ENCODE data around the gene SLC4A7.
A peak's percentile ranks its signal among the peaks of the same experiment; 100 is the strongest.
"Not testable (repeated sequence)": the region's sequence is repeated elsewhere in the genome, so short reads cannot be mapped to it uniquely, and the experiment has no call there.

Gene SLC4A7

DNA sequence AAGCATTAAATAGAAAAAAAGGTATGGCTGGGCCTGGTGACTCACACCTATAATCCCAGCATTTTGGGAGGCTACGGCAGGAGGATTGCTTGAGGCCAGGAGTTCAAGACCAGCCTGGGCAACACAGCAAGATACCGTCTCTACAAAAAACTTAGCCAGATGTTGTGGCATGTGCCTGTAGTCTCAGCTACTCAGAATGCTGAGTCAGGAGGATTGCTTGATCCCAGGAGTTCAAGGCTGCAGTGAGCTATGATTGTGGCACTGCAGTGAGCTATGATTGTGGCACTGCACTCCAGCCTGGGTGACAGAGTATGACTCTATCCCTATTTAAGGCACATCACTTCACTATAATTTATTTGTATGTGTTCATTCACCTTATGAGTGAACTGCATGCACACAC is 54.3 kb downstream of the SLC4A7 start:
- DNase-seq (ENCODE audit: low read depth, low spot score) = no peak

DNA sequence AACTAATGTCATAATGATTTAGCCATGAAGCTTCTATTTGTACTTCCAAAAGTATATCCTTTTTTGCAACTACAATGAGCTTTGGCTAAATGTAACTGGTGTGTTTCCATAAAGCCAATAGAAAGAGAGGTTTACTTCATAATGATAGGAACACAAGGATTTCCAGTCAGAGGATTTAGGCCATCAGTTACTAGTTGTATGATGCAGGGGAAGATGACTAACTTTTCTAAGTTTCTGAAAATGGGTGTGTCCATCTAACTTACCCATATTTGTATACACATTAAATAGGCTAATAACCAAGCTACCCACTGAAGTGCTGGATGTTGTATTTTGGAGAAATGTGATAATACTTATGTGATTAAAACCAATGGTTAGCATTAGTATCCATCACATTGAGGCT is 55.7 kb downstream of the SLC4A7 start:
- no peak for DNase-seq (ENCODE audit: low read depth, low spot score)

DNA sequence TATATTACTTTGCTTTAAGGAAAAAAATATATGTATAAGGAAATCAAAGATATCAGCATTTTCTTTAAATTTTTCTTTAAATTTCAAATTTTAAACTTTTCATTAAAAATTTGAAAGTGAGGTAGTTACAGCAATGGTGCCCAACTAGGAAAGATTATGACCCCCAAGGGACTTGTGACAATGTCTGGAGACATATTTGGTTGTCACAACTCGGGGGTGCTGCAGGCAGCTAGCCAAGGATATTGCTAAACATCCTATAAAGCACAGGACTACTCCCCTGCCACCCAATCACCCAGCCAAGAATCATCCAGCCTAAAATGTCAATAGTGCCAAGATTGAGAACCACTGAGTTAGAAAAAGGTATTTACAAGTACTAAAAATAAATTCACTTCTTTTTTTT is 57.3 kb downstream of the SLC4A7 start:
- no peak for DNase-seq (ENCODE audit: low read depth, low spot score)

DNA sequence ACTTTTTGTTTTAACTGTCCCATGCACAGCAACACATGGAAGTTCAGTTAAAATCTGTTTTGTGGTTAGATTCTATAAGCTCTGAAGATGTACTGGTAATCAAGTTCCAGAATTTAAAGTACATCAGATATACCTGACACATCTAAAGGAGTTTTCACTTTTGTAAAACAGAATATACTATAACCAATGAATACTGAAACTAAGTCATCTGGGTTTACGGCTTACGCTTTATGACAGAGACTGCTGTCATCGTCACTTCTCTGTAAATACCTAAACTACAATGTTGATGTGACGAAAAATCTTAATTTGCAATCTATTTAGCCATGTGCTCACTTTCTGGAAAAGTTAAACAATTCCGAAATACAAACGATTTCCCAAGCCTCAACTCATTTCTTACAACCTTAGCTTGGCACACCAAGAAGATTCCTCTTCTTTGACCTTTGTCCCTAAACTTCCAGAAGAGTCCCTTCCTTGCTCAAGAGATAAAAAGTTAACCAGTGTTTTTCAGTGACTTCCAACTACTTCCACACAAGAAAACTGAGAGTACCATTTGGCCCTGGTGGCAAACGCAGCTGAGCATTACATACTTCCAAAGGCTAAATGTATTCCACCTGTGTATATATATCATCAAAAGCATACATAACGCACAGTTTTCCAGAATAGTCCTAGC is 58.2 kb downstream of the SLC4A7 start:
- DNase-seq (ENCODE audit: low read depth, low spot score) = no peak

DNA sequence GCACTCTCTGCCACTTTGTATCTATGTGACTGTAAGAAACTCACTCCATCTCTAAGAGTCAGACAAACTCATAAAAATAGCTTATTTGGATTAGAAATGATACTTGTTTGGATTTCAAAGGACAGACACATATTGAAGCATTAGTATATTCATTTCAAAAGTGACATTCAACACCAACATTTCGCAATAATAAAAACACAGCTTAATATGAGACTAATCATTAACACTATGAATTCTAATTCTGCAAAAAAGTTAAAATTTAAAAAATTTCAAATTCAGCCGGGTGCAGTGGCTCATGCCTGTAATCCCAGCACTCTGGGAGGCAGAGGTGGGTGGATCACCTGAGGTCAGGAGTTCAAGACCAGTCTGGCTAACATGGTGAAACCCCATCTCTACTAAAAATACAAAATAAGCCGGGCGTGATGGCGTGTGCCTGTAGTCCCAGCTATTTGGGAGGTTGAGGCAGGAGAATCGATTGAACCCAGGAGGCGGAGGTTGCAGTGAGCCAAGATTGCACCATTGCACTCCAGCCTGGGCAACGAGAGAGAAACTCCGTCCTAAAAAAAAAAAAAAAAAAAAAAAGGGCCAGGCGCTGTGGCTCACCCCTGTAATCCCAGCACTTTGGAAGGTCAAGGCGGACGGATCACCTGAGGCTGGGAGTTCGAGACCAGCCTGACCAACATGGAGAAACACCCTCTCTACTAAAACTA is 59.2 kb downstream of the SLC4A7 start:
- not testable (repeated sequence) for DNase-seq (ENCODE audit: low read depth, low spot score)

DNA sequence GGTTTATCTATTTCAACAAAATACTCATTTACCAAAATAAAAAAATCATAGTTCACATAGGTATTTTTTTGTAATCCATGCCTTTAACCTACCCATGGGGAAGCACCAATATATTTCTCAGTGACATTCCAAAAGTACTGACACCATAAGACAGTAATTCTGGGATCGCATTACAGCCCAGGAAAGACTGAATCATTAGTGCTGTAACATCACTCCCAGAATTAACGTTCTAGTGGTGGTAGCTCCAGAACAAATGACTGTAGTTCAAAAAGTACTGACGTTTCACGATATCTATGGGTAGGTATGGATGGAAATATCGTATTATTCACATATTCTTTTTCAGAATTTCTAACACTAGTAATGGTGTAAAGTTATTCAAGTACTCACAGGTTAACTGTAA is 60.7 kb downstream of the SLC4A7 start:
- no peak for DNase-seq (ENCODE audit: low read depth, low spot score)

DNA sequence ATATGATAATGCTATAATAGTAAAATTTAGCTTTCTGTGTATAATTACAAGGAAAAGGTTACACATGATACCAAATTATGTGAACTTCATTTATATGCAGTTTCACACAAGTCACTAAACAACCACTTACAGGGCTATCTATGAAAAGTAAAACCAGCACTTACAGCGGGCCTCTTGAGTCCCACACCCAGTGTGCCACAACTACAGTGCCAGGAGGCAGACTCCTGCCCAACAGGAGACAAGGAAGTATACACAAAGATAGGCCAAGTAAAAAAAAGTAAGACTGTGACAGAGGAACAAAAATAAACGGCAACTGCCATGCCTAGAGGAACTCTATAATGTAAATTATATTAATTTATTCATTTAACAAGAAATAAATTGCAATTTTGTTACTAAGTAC is 61.6 kb downstream of the SLC4A7 start:
- no peak for DNase-seq (ENCODE audit: low read depth, low spot score)

DNA sequence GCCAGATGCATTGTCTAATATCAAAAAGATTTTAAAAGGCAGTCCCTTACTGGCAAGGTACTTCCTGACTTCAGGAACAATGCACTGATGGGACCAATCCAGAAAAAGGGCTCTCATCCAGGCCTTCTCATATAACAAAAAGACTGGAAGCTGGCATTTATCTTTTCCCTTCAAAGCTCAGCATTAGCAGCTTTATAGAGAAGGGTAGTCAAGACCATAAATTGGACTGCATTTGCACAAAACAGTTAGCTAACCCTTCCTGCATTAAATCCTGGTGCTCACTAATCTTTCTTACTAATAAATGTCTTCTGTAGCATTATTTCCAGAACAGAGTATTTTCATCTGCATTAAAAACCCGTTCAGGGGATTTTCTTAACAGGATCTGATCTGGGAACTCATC is 69.0 kb downstream of the SLC4A7 start:
- no peak for DNase-seq (ENCODE audit: low read depth, low spot score)

DNA sequence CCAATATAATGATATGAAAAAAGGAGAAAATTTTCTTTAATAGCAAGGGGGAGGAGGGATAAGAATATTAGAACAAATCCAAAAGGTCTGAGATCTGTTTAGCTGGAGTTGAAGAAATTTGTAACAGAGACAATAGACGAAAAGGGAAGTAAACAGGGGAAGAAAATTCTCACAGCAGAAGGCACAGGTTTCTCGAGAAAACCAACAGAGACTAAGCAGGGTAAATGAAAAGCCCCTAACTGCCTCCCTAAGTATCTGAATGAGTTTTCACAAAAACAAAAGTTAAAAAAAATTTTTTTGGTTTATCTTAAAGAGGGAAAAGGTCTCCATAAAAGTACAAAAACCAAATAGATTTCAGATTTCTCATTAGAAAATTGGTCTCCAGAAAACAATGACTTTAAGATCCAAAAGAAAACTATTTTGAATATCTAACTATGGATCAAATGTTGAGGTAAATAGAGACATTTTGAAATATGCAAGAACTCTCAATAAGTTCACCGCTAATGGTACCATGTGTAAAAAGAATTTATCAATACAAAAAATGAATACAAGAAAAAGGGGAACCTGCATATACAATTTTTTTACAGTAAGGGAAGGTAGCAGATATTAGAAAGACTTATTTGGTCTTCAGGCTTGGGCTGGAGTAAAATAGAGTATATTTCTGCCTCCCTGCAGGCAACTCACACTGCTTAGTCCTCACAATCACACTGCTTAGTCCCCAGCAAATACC is 91.1 kb downstream of the SLC4A7 start:
- no peak for DNase-seq (ENCODE audit: low read depth, low spot score)

DNA sequence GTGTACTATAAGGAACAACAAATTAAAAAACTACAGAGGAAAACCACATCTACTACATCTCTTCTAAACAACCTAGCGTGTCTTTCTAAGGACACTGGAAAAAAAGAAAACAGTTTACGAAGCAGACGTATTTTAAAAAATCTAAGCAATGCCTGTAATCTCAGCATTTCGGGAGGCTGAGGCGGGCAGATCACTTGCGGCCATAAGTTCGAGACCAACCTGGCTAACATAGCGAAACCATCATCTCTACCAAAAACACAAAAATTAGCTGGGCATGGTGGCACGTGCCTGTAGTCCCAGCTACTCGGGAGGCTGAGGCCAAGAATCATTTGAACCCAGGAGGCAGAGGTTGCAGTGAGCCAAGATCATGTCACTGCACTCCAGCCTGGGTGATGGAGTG is 91.8 kb downstream of the SLC4A7 start:
- not testable (repeated sequence) for DNase-seq (ENCODE audit: low read depth, low spot score)

DNA sequence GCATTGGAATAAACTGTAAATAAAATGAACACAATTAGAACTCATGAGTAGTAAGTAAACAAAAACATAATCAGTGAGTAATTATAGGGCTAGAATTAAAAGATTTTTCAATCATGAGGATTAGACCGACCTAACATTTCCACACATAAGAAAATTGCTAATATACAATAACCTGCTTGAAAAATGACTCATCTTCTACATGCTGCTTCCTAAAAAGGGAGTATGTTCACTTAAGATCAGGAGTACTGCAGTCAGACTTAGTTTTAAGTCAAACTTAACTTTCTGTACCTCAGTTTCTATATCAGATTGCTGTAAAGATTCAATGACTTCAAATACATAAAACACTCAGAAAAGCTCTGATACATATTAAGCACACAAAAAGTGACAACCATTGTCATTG is 92.4 kb downstream of the SLC4A7 start:
- DNase-seq (ENCODE audit: low read depth, low spot score) = no peak

DNA sequence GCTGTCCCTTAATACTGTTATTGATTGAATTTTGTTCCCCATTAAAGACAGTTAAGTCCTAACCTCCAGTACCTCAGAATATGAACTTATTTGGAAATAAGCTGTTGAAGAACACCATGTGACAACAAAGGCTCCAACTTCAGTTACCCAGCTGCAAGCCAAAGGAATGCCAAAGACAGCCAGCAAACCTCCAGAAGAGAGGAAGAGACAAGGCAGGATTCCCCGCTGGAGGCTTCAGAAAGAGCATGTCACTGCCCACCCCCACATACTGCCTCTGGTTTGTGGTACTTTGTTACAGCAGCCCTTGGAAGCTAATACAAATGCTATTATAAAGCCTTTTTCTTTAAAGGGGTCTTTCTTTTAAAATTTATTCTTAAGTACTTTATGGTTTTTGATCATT is 96.6 kb downstream of the SLC4A7 start:
- no peak for DNase-seq (ENCODE audit: low read depth, low spot score)

DNA sequence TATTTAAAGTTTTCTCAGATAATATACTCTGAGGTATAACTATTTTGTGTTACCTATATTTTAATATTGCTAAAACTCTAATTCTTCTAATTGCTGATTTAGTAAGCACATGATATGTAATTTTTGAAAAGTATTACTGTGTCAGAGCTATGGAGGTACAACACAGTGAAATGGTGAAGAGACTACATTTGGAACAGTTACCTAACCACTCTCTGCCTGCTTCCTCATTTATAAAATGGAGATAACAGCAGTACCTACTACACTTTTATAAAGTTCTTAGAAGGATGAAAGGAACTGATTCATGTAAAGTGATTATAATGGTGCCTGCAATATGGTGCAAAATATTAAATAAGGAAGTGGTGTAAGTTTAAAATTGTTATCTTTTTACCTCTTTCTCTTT is 98.7 kb downstream of the SLC4A7 start:
- no peak for DNase-seq (ENCODE audit: low read depth, low spot score)

DNA sequence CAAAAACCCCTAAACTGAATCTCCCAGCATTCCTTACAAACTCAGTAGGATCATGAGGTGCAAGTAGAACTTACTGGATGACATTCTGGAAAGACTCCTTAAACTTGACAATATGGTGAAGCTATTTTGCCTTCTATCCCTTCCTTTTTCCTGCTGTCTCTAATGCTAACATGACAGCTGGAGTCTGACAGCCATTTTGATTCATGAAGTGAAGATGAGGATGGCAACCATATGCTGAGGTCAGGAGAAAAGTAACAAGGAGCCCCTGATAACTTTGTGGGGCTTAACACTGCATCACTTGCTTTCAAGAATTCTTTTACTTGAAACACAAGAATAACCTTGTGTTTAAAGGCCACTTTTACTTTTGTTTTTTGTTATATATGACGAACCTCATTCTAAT is 100.0 kb downstream of the SLC4A7 start:
- DNase-seq (ENCODE audit: low read depth, low spot score) = no peak

DNA sequence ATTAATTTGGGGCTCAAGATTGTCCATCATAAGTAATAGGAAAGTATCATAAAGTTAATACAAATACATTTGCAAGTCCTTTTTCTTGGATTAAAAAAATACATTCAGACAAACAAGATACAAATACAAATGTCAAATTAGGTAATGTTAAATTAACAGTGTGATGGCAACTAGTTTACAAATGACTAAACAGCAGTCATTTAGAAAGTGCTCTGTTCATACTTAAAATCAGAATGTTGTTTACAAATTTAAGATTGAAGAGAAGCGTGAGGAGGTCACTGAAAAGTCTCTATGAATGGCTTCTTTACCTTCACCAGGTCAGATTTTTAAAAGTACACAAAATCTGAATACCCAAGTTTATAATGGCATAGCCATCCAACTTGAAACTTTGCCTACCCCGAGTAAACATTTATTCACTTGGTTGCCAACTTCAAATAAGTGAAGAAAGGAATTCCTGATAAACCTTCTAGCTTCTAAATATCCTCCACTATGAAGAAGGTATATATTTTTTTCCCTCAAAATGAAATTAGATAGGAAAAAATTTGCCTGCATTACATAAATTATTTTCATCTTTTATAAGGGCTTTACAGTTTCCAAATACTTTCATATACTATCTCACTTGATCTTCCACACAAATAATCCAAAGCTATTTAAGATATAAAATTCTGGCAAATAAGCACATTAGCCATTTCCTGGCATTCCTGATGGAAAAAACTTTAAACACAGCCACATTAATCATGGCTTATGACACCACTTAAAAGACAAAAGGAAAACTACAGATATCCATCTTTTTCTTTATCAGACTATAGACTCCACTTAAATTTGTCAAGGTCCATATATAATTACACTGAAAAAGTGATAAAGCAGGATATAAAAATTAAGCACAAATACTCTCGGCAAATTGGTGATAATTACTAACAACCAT is 103.5 kb downstream of the SLC4A7 start:
- DNase-seq (ENCODE audit: low read depth, low spot score) = no peak

DNA sequence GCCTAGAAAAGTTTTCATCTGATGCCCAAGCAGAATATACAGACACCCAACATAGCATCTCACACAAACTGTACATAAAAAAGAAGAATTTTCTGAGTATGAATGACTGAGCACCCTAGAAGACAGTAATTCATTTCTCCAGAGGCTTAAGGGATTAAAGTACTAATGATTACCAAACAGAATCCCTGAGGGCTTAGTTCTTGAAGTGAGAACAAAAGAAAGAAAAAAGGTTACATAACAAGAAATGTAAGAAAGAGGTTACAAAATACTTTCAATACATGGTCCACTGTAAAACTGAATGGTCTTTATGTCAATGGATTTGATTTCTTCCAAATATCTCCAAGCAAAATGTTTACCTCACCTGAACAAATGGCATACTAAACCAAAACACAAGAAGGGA is 105.9 kb downstream of the SLC4A7 start:
- no peak for DNase-seq (ENCODE audit: low read depth, low spot score)

DNA sequence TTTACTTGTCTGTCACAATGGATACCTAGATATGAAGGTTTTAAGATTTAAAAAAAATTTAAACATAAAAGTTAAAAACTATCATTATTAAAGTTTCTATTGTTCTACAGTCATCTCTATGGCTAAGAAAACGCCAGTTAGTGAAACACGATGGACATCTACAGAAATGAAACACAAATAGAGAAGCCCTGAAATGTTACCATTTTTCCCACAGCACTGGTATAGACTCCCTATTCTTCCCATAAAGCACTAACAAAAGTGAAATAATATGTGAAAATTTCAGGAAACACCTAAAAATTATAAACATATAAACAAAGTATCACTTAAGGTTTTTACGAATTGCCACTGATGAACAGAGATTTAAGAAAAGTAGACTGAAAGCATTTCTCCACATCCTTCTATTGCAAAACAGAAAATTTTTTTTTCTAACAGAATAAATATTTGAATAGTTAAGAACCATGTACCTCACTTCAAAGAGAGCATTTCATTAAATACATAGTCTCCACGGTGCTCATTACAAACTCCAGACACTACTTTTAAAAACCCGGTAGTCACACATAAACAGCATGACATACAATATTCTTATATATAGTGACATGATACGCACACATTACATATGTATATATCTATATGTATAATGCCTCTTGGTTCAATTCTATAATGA is 107.9 kb downstream of the SLC4A7 start:
- DNase-seq (ENCODE audit: low read depth, low spot score) = no peak

DNA sequence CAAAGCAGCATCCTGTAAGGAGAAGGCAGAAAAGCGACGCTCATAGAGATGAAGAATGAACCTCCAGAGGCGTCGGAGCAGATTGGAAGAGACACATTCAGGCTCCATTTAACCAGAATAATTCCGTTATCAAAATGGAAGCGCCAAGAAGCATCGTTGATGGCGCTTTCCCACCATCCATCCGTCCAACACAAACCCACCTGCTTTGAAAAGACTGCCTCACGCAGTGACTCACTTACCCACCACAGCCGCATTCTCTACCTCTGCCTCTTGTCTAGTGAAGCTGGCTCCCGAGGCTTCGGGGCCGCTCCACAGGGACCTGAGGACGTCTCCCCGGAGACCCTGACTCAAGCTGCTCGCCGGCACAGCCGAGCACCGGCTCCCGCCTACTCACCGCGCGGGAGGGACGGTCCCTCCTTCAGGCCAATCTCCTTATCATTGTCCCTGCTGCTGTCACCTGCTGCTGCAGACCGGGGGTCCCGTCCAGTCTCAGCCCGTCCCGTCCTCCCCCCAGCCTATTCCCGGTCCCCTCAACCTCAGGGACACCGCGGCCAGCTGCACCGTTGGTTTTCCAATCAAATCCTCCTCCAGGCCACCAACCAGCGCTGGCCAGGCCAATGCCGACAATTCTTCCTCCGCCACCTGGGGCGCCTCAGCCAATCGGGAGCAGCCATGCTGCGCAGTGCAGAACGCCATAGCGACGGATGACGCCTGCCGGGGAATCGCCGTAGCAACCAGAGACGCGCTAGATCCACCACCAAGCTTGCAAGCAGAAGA is 115.2 kb downstream of the SLC4A7 start, which contains the start of gene NEK10:
TSS of gene NEK10 (minus strand) at position 553 of the 777 bp plus-strand sequence. CDS start 16,501 bp downstream, outside the sequence.
- peak; percentile 83 for DNase-seq (ENCODE audit: low read depth, low spot score)

DNA sequence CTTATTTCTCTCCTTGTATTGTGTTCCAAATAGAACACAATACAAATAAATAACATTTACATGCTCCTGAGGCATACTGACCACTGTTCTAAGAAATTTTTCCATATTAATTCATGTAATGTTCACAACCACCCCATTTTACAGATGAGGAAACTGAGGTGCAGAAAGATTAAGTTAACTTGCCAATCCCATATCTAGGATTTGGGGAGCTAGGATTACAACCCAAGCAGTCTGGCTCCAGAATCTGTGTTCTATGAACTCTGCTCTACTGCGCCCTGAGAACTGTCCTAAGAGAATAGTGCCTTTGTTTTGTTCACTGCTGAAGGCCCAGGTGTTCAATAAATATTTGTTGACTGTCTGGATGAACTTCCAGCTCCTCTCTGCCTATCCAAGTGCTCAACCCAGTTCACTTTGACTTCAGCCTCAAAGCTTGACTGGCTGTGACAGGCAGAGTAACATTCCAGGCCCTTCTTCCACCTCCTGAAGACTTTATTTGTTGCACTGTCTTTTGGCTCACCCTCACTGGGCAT is 118.1 kb downstream of the SLC4A7 start:
- DNase-seq (ENCODE audit: low read depth, low spot score) = no peak

Data from brain pericyte (primary cell).